GM23248 (cell line): ENCODE measurements around the gene KIF1B.

ENCODE experiments used
- EZH2 ChIP-seq: fragments of 200-600 bp; sonication (generic); IDR thresholded peaks from 2 replicates; pipeline ENCODE4 v1.6.1; 2018; ENCODE audit warnings: antibody characterized with exemption, mild to moderate bottlenecking; ENCODE audit not compliant: insufficient read depth, poor library complexity, severe bottlenecking
- EZH2phosphoT487 ChIP-seq: fragments of 200-600 bp; sonication (generic); IDR thresholded peaks from 2 replicates; pipeline ENCODE4 v1.6.1; 2018; ENCODE audit warnings: antibody characterized with exemption, moderate library complexity, mild to moderate bottlenecking, low read depth; ENCODE audit not compliant: insufficient read depth

DNA sequence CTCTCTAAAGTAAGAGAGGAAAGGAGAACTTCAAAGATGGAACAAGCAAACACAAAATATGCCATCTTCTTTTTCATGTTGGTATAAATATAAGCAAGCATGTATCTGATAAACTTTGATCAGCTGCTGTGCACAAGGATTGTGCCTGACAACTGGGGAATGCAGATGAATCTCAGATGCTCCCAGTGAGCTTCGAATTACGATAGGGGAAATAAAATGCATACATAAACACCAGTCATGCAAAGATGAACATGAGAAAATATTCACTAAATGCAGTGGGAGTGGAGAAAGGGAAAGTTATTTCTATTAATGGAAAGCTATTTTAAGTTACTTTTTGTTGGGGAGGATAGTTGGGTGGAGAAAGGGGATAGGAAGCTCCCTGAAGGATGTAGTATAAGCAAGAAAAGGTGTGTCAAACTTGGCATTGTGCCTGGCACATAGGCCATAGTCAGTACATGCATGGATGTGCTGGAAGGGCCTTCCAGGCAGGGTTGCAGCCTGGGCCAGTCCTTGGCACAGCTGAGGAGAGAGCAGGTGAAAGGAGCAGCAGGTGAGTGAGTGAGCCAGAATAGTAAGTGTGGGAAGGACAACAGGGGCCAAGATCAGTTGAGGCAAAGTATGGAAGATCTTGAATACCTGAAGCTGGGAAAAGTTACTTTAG is 130.7 kb downstream of the KIF1B start:
- no peak for TF ChIP-seq EZH2
- no peak for TF ChIP-seq EZH2phosphoT487
